A549 (cell line): Measurements from ENCODE around the gene BABAM1.

Experiments
- CTCF ChIP-seq: fragments of >200 bp; sonication (Bioruptor Twin); formaldehyde crosslinking; IDR thresholded peaks from 3 replicates; pipeline ENCODE4 v1.5.1; 2016
- EP300 ChIP-seq, 2 experiments: fragments of >200 bp; sonication (Bioruptor Twin); formaldehyde crosslinking; IDR thresholded peaks; 2 replicates in 1 of 2; 3 replicates in 1 of 2; pipeline ENCODE4 v1.6.1; 2016 to 2017
- FOSB ChIP-seq: fragments of 250-450 bp; sonication (Bioruptor Pico); IDR thresholded peaks from 2 replicates; pipeline ENCODE4 v1.5.0; 2020; ENCODE audit warnings: mild to moderate bottlenecking, moderate library complexity
- JUN ChIP-seq, 2 experiments: fragments of >200 bp; sonication (Bioruptor Twin); formaldehyde crosslinking; IDR thresholded peaks; 2 replicates in 1 of 2; 3 replicates in 1 of 2; pipeline ENCODE4 v1.6.1; 2016 to 2017
- NR3C1 ChIP-seq: fragments of >200 bp; sonication (Bioruptor Twin); formaldehyde crosslinking; IDR thresholded peaks from 3 replicates; pipeline ENCODE4 v1.6.1; 2017
- PHF8 ChIP-seq: fragments of 200-600 bp; sonication (generic); IDR thresholded peaks from 2 replicates; pipeline ENCODE4 v1.6.1; 2016; ENCODE audit warnings: low read depth, mild to moderate bottlenecking, antibody characterized with exemption, moderate library complexity, borderline replicate concordance
- POLR2A ChIP-seq: IDR thresholded peaks from 2 replicates; pipeline ENCODE4 v1.6.1; 2012; ENCODE audit warnings: mild to moderate bottlenecking, low read length
- RCOR1 ChIP-seq: fragments of 150-350 bp; IDR thresholded peaks from 2 replicates; pipeline ENCODE4 v1.6.1; 2014; ENCODE audit warnings: antibody characterized with exemption, low read length, low read depth
- REST ChIP-seq: fragments of 200-600 bp; sonication (generic); IDR thresholded peaks from 2 replicates; pipeline ENCODE4 v1.6.1; 2016; ENCODE audit warnings: antibody characterized with exemption, mild to moderate bottlenecking, moderate library complexity
- RFX5 ChIP-seq: fragments of 450-650 bp; IDR thresholded peaks from 2 replicates; pipeline ENCODE4 v1.7.1; 2014; ENCODE audit warnings: antibody characterized with exemption, mild to moderate bottlenecking, moderate library complexity
- RNF2 ChIP-seq: fragments of 200-600 bp; sonication (generic); IDR thresholded peaks from 2 replicates; pipeline ENCODE4 v1.6.1; 2016; ENCODE audit warnings: low read depth, mild to moderate bottlenecking, antibody characterized with exemption, moderate library complexity, borderline replicate concordance

- no peak for TF ChIP-seq CTCF
- TF ChIP-seq NR3C1: no peak
- no peak for TF ChIP-seq RCOR1
- no peak for TF ChIP-seq FOSB (CRISPR knock-in tag)
- no peak for TF ChIP-seq JUN (IDR thresholded peaks at IDR 0.05)
- TF ChIP-seq POLR2A: no peak
- no peak for TF ChIP-seq EP300 (IDR thresholded peaks at IDR 0.05)
- TF ChIP-seq PHF8: no peak
- TF ChIP-seq REST: no peak
- TF ChIP-seq RNF2: no peak
- TF ChIP-seq RFX5: no peak
Observed at GRCh38 chr19:17300992-17301619, 33.9 kb downstream of the BABAM1 start.
